ENCODE results near the gene R3HDM2. TPM values are rescaled to one million over a fixed set of nuclear protein-coding genes. Genes with fewer than 3 reads are reported as not detected.

The R3HDM2 gene
- total RNA-seq, 3 donors from 2014 or later: 21.9 to 25.2 (median 22.3) TPM

DNA sequence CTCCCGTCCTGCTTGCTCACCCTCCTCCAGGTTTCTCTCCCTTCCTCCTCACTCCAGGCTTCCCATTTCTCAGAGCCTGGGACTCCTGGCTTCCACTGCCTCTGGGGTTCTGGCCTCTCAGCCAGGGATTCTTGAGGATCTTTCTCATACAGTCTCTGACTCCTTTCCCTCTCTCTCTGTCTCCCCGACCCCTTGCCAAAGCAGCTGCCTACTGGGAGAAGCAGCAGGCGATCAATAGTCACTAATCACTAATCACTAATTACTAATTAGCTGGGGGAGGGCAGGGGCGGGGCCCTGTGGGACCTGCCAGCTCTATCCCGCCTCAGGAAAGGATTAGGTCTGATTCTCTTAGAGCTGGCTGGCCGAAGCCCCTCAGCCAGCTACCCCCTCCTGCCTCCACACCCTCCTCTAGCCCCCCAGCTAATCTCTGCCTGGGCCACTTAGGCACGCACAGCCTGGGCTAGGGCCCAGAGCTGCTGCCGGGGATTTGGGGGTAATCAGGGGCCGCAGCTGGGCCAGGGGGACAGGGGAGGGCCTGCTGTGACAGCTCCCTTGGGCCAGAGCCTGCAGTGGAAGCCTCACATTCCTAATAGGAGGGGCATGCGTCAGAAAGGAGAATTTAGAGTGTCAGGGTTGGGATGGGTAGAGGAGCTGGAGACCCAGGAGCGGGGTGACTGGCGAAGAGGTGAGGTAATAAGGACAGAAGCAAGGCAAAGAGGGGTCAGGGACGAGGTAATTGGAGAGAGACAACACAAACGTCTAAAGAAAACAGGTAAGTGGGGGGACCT lies 211.4 kb downstream of the R3HDM2 start:
- no peaks in the 10 kb centered on the region for H3K9me3 Mint-ChIP-seq
- H3K4me3 Mint-ChIP-seq: no peak overlapping the region
- no peaks in the 10 kb centered on the region for H3K36me3 Mint-ChIP-seq (ENCODE audit: insufficient read depth)
- H3K4me1 Mint-ChIP-seq (ENCODE audit: low read depth): peaks cover 55% of the 10 kb centered on the region
- DNase-seq: no peak
- H3K27me3 Mint-ChIP-seq (ENCODE audit: low read depth): peaks cover 85% of the 10 kb centered on the region
- ATAC-seq: no peak

DNA sequence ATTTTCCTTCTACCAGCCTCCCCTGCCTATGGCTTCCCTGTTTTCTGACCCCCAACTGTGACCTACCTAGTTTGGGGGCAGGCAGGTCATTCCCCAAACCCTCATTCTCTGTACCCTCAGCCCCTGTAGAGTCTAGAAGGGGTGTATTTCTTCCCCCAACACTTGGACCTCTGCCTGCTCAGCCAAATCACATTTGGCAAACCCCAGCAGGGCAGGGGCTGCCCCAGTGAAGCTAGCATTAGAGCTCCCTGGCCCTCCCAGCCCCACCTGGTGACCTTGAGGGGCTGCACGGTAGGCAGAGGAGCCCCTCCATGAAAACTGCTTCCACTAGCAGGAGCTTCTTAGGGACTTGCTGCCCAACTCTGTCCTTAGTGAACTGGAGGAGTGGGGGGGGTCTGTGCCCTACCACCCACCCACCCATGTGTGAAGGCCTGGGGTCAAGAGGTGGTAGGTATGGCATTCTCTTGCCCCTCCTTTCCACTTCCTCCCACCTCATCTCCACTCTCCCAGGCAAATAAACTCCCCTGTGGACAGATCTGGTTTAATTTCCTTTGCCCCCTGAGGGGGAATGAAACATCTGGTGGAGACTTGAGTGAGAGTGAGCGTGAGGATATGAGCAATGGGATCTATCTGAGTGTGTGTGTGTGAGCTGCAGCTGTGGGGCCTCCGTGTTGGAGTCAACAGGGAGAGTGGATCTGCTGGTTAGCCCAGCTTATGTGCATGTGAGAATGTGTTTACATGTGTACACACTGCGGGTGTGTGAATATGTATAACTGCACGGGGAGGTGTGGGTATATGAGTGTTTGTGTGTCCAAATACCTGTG lies 212.6 kb downstream of the R3HDM2 start:
- no peak for DNase-seq
- H3K27me3 Mint-ChIP-seq (ENCODE audit: low read depth): peaks cover 86% of the 10 kb centered on the region
- H3K36me3 Mint-ChIP-seq (ENCODE audit: insufficient read depth): no peaks in the 10 kb centered on the region
- H3K4me1 Mint-ChIP-seq (ENCODE audit: low read depth): peaks cover 61% of the 10 kb centered on the region
- H3K9me3 Mint-ChIP-seq: no peaks in the 10 kb centered on the region
- no peak for ATAC-seq
- H3K4me3 Mint-ChIP-seq: peak overlapping the region; percentile 79

- peak; percentile 17 to 20 for ATAC-seq
- H3K27me3 Mint-ChIP-seq (ENCODE audit: low read depth): peaks cover 76% of the 10 kb centered on the region
- peak overlapping the region; percentile 79 for H3K4me3 Mint-ChIP-seq
- H3K9me3 Mint-ChIP-seq: no peaks in the 10 kb centered on the region
- no peak for DNase-seq
- H3K4me1 Mint-ChIP-seq (ENCODE audit: low read depth): peaks cover 56% of the 10 kb centered on the region
- H3K36me3 Mint-ChIP-seq (ENCODE audit: insufficient read depth): no peaks in the 10 kb centered on the region
These were observed 213.6 kb downstream of the R3HDM2 start for GRCh38 chr12:57216921-57217879.

GRCh38 chr12:57216014-57216911 lies 214.6 kb downstream of the R3HDM2 start, which contains the start of gene NXPH4:
TSS of gene NXPH4 (plus strand) at chr12:57216794. CDS start at chr12:57216970, 176 bp downstream.
- peak; percentile 67 for DNase-seq
- Mint-ChIP-seq H3K27me3 (ENCODE audit: low read depth) (peaks cover 67% of the 10 kb centered on the region), H3K4me3 (peak within 1 kb of the TSS; percentile 79), H3K36me3 (ENCODE audit: insufficient read depth) (no peaks in the 10 kb centered on the region), H3K9me3 (no peaks in the 10 kb centered on the region), H3K4me1 (ENCODE audit: low read depth) (peaks cover 49% of the 10 kb centered on the region)
- peak; percentile 24 to 31 for ATAC-seq

DNA sequence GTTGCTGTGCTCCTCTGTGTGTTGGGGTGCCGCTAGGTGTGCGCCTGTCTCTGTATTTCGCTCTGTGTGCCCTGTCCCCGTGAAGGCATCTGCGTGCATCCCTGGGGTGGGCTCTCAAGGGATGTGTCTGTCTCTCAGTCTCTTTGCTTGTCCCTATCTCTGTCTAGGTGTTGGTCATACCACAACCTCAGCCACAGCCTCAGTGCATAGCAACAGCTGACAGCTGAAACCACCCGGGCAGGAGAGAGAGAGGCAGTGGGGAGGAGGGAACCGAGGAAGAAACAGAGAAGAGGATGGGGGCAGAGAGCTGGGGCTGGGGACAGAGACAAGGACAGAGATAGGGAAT lies 215.2 kb downstream of the R3HDM2 start:
- Mint-ChIP-seq H3K27me3 (ENCODE audit: low read depth) (peaks cover 60% of the 10 kb centered on the region), H3K4me1 (ENCODE audit: low read depth) (peaks cover 43% of the 10 kb centered on the region), H3K36me3 (ENCODE audit: insufficient read depth) (no peaks in the 10 kb centered on the region), H3K9me3 (no peaks in the 10 kb centered on the region), H3K4me3 (peak overlapping the region; percentile 70)
- DNase-seq (no peak), ATAC-seq (peak; percentile 29 to 51)

- Mint-ChIP-seq H3K4me3 (no peak overlapping the region), H3K4me1 (ENCODE audit: low read depth) (peaks cover 41% of the 10 kb centered on the region), H3K9me3 (no peaks in the 10 kb centered on the region), H3K36me3 (ENCODE audit: insufficient read depth) (no peaks in the 10 kb centered on the region), H3K27me3 (ENCODE audit: low read depth) (peaks cover 58% of the 10 kb centered on the region)
- DNase-seq (no peak), ATAC-seq (no peak)
These were observed 215.8 kb downstream of the R3HDM2 start for GRCh38 chr12:57215065-57215464.

- H3K27me3 Mint-ChIP-seq (ENCODE audit: low read depth): peaks cover 53% of the 10 kb centered on the region
- DNase-seq: peak; percentile 66
- peaks cover 38% of the 10 kb centered on the region for H3K4me1 Mint-ChIP-seq (ENCODE audit: low read depth)
These were observed 216.5 kb downstream of the R3HDM2 start for GRCh38 chr12:57214398-57214781.

GRCh38 chr12:57213763-57214397 lies 217.0 kb downstream of the R3HDM2 start:
- Mint-ChIP-seq H3K4me1 (ENCODE audit: low read depth) (peaks cover 38% of the 10 kb centered on the region), H3K4me3 (no peak overlapping the region), H3K36me3 (ENCODE audit: insufficient read depth) (no peaks in the 10 kb centered on the region), H3K27me3 (ENCODE audit: low read depth) (peaks cover 48% of the 10 kb centered on the region), H3K9me3 (no peaks in the 10 kb centered on the region)
- ATAC-seq (no peak), DNase-seq (no peak)

More at GRCh38 chr12:57214398-57214781, 216.5 kb downstream of the R3HDM2 start:
- H3K9me3 Mint-ChIP-seq: no peaks in the 10 kb centered on the region
- H3K4me3 Mint-ChIP-seq: no peak overlapping the region
- ATAC-seq: peak; percentile 60 to 61
- H3K36me3 Mint-ChIP-seq (ENCODE audit: insufficient read depth): no peaks in the 10 kb centered on the region

DNA sequence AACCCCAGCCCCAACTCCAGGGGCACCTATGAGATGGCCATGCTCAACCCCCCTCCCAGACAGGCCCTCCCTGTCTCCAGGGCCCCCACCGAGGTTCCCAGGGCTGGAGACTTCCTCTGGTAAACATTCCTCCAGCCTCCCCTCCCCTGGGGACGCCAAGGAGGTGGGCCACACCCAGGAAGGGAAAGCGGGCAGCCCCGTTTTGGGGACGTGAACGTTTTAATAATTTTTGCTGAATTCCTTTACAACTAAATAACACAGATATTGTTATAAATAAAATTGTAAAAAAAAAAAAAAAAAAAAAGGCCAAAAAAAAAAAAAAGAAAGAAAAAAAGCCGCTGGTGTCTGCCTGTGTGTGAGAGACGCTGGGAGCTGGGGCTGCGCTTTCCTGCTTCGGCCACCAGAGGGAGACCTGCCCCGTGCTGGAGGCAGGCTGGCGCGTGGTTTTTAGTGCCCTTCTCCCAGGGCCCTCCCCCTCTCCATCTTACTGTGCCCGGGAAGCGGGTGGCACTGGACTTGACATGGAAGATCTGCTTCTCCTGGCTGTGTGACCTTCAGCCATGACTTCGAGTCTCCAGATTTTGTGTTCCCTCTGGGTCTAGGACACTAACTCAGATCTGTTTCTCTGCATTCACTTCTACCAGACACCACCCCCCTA lies 217.7 kb downstream of the R3HDM2 start:
- DNase-seq: peak; percentile 84
- Mint-ChIP-seq H3K27me3 (ENCODE audit: low read depth) (peaks cover 41% of the 10 kb centered on the region), H3K4me3 (no peak overlapping the region), H3K9me3 (no peaks in the 10 kb centered on the region), H3K36me3 (ENCODE audit: insufficient read depth) (no peaks in the 10 kb centered on the region), H3K4me1 (ENCODE audit: low read depth) (peaks cover 34% of the 10 kb centered on the region)
- ATAC-seq: peak; percentile 56 to 63

DNA sequence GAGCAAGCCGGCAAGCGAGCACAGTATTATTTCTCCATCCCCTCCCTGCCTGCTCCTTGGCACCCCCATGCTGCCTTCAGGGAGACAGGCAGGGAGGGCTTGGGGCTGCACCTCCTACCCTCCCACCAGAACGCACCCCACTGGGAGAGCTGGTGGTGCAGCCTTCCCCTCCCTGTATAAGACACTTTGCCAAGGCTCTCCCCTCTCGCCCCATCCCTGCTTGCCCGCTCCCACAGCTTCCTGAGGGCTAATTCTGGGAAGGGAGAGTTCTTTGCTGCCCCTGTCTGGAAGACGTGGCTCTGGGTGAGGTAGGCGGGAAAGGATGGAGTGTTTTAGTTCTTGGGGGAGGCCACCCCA lies 218.2 kb downstream of the R3HDM2 start:
- H3K4me3 Mint-ChIP-seq: no peak overlapping the region
- ATAC-seq (no peak), DNase-seq (no peak)
- H3K4me1 Mint-ChIP-seq (ENCODE audit: low read depth): peaks cover 31% of the 10 kb centered on the region
- no peaks in the 10 kb centered on the region for H3K36me3 Mint-ChIP-seq (ENCODE audit: insufficient read depth)
- no peaks in the 10 kb centered on the region for H3K9me3 Mint-ChIP-seq
- peaks cover 36% of the 10 kb centered on the region for H3K27me3 Mint-ChIP-seq (ENCODE audit: low read depth)

- ATAC-seq: no peak
- Mint-ChIP-seq H3K9me3 (no peaks in the 10 kb centered on the region), H3K36me3 (ENCODE audit: insufficient read depth) (no peaks in the 10 kb centered on the region), H3K27me3 (ENCODE audit: low read depth) (peaks cover 29% of the 10 kb centered on the region), H3K4me1 (ENCODE audit: low read depth) (peaks cover 26% of the 10 kb centered on the region), H3K4me3 (no peak overlapping the region)
- DNase-seq: no peak
These were observed 218.8 kb downstream of the R3HDM2 start for GRCh38 chr12:57211791-57212700.

All from activated T-cell treated with anti-CD3 and anti-CD28 coated beads, Interleukin-2, amount 50 U/mL, for 4 hours (primary cell).